Thoracic aorta endothelial cell (primary cell): ENCODE data around the gene FUNDC2. TPM values are rescaled to one million over a fixed set of nuclear protein-coding genes. Genes with fewer than 3 reads are reported as not detected.

ENCODE experiments used
- total RNA-seq: library from RNA; depleted of rRNA; stranded (reverse); fragments of >200 nt; gene quantifications from 2 replicates; pipeline ENCODE4 v1.2.3, GENCODE V29; 2012

The FUNDC2 gene, protein sequence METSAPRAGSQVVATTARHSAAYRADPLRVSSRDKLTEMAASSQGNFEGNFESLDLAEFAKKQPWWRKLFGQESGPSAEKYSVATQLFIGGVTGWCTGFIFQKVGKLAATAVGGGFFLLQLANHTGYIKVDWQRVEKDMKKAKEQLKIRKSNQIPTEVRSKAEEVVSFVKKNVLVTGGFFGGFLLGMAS
- total RNA-seq = 45.2 and 49.9 TPM in 2 replicates

DNA sequence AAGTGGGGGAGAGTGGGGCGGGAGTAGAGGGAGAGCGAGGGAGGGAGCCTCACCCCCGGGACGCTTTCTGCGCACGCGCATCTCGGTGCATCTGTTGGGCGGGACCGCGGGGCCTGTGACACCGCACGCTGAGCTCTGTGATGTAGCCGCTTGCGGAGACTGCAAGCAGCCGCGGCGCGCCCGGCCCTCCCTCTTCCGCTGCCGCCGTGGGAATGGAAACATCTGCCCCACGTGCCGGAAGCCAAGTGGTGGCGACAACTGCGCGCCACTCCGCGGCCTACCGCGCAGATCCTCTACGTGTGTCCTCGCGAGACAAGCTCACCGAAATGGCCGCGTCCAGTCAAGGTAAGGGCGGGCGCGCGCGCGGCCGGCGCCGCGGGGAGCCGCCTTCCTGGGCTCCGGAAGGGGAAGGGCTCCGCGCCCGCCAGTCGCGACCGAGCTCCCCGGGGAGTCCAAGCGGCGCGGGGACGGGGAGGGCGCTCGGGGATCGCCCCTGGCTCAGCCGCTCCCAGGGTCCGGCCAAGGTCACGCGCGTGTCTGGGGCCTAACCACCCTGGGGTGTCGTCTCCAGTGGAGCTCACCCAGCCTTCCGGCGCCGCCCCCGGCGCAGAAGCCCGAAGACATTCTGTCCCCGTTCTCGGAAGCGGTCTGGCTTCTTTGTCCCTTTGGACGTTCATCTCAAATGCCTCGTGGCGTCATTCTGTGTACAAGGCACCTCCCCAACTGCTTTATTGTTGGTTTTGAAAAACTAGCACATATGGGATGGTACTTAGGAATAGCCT, at the start of gene FUNDC2:
Gene FUNDC2 (plus strand): TSS at position 118 of the 782 bp plus-strand sequence. CDS start 95 bp downstream, at position 213.

DNA sequence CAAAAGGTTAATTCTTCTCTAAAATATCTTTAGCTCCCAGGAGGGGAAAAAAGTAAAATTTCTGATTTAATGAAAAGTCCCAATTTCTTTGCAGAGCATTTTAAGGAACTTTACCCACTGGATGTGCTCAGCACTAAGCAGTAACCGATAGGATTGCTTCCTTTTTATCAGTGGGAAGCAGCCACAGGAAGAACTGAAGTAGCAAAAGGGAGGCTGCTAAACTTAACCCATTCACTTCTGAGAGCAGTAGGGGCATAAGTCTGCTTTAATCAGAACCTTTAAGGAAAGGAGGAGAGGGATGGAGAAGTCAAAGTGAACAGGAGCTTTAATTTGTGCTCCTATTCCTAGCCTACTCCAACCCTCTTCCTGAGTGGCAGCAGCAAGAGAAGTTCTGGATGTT, 4.1 kb upstream of the FUNDC2 start, which contains the start of gene F8:
Gene F8 (minus strand): TSS at position 139 of the 400 bp plus-strand sequence. CDS start 171 bp downstream, outside the sequence.

DNA sequence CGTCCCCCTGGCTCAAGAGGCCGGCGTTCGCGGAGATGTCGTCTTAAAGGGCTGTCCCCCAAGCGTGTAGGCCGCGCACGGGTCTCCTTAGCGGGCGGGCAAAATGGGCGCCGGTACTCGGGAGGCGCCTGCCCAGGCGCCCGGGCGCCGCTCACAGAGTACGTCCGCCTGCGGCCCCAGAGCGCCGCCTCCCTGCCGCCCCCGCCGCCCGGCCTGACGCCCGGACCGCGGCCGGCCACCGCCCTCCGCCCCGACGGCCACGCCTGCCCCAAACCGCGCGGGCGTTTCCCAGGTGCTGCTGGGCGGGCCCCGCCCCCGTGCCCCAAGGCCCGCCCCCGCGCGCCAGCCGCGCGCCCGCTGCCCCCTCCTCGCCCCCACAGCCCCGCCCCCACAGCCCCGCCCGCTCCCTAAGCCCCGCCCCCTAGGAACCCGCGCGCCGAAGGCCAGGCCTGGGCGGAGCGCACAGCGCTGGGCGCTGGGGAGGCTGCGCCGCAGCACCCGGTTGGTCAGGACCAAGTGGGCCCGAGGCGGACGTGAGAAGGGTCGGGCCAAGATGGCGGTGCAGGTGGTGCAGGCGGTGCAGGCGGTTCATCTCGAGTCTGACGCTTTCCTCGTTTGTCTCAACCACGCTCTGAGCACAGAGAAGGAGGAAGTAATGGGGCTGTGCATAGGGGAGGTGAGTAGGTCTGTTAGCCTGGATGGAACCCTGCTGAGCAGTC, 44.5 kb downstream of the FUNDC2 start, which contains the start of the genes BRCC3, CMC4 and MTCP1:
Gene BRCC3 (plus strand): TSS at position 534 of the 719 bp plus-strand sequence. CDS start 20 bp downstream, at position 554.
Gene CMC4 (minus strand): TSS at position 162 of the 719 bp plus-strand sequence. CDS start 7,113 bp downstream, outside the sequence.
Gene MTCP1 (minus strand): TSS at position 162 of the 719 bp plus-strand sequence. CDS start 5,126 bp downstream, outside the sequence.

Other genes starting within 250 kb of the FUNDC2 start
- 23.0 and 27.5 TPM in 2 replicates for gene MPP1, start 221.4 kb upstream of the FUNDC2 start, total RNA-seq
- gene SMIM9, start 192.2 kb upstream of the FUNDC2 start, total RNA-seq = not detected in 2 replicates
- 2.3 and 3.4 TPM in 2 replicates for gene F8A1, start 140.5 kb upstream of the FUNDC2 start, total RNA-seq
- gene F8, start 4.1 kb upstream of the FUNDC2 start, total RNA-seq = 1.0 and 2.4 TPM in 2 replicates
- 10.6 and 10.8 TPM in 2 replicates for gene CMC4, start 44.3 kb downstream of the FUNDC2 start, total RNA-seq
- 2.3 and 3.6 TPM in 2 replicates for gene MTCP1, start 44.3 kb downstream of the FUNDC2 start, total RNA-seq
- 26.2 and 36.1 TPM in 2 replicates for gene BRCC3, start 44.7 kb downstream of the FUNDC2 start, total RNA-seq
- 97.2 and 103 TPM in 2 replicates for gene VBP1, start 189.6 kb downstream of the FUNDC2 start, total RNA-seq
- gene RAB39B, start 237.6 kb downstream of the FUNDC2 start, total RNA-seq = 0.07 TPM in 1 of 2 replicates, not detected in the other